HUES48 (cell line): Measurements from ENCODE around the gene TMED6.

ENCODE experiments used
- H3K27ac ChIP-seq: one replicate; pipeline ENCODE4 v1.7.0; 2013; ENCODE audit warnings: low read depth, low read length, inconsistent platforms
- H3K27me3 ChIP-seq: 2 replicates; pipeline ENCODE4 v1.6.1; 2013; ENCODE audit warnings: mild to moderate bottlenecking, low read length; ENCODE audit not compliant: control insufficient read depth, insufficient read depth
- H3K36me3 ChIP-seq: 2 replicates; pipeline ENCODE4 v1.6.1; 2013; ENCODE audit warnings: low read length; ENCODE audit not compliant: control insufficient read depth, insufficient read depth
- H3K4me1 ChIP-seq: 2 replicates; pipeline ENCODE4 v1.6.1; 2013; ENCODE audit warnings: mild to moderate bottlenecking, low read length; ENCODE audit not compliant: control insufficient read depth, insufficient read depth
- H3K4me3 ChIP-seq: 2 replicates; pipeline ENCODE4 v1.5.1; 2013; ENCODE audit warnings: mild to moderate bottlenecking, low read depth, low read length
- H3K9ac ChIP-seq: 2 replicates; pipeline ENCODE4 v1.6.1; 2013; ENCODE audit warnings: mild to moderate bottlenecking, low read depth, low read length, moderate library complexity
- H3K9me3 ChIP-seq: 2 replicates; pipeline ENCODE4 v1.6.1; 2013; ENCODE audit warnings: low read length; ENCODE audit not compliant: control insufficient read depth, insufficient read depth

Gene TMED6

GRCh38 chr16:69314534-69314933 is 37.1 kb downstream of the TMED6 start:
- Histone ChIP-seq H3K4me1 (peaks cover 3% of the 10 kb centered on the region; the same call in 1 of the 2 replicates), H3K9me3 (no peaks in the 10 kb centered on the region), H3K9ac (no peak overlapping the region), H3K27me3 (no peaks in the 10 kb centered on the region), H3K4me3 (no peak overlapping the region), H3K27ac (no peak overlapping the region), H3K36me3 (peaks cover 55% of the 10 kb centered on the region)

DNA sequence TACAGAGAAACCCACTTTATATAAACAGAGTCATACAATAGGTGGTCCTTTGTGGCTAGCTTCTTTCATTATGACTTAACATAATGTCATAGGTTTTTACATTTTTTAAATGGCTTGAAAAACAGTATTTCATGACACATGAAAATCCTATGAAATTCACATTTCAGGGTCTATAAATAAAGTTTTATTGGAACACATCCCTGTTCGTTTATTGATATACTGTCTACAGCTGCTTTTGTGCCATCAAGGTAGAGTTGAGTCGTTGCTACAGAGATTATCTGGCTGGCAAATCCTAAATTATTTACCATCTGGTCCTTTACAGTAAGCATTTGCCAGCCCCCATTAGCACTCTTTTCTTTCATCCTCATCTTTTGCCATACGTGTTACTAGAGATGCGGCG is 38.1 kb downstream of the TMED6 start:
- Histone ChIP-seq H3K36me3 (peaks cover 44% of the 10 kb centered on the region), H3K4me3 (no peak overlapping the region), H3K4me1 (peaks cover 3% of the 10 kb centered on the region; the same call in 1 of the 2 replicates), H3K27me3 (no peaks in the 10 kb centered on the region), H3K27ac (no peak overlapping the region), H3K9me3 (no peaks in the 10 kb centered on the region), H3K9ac (no peak overlapping the region)

DNA sequence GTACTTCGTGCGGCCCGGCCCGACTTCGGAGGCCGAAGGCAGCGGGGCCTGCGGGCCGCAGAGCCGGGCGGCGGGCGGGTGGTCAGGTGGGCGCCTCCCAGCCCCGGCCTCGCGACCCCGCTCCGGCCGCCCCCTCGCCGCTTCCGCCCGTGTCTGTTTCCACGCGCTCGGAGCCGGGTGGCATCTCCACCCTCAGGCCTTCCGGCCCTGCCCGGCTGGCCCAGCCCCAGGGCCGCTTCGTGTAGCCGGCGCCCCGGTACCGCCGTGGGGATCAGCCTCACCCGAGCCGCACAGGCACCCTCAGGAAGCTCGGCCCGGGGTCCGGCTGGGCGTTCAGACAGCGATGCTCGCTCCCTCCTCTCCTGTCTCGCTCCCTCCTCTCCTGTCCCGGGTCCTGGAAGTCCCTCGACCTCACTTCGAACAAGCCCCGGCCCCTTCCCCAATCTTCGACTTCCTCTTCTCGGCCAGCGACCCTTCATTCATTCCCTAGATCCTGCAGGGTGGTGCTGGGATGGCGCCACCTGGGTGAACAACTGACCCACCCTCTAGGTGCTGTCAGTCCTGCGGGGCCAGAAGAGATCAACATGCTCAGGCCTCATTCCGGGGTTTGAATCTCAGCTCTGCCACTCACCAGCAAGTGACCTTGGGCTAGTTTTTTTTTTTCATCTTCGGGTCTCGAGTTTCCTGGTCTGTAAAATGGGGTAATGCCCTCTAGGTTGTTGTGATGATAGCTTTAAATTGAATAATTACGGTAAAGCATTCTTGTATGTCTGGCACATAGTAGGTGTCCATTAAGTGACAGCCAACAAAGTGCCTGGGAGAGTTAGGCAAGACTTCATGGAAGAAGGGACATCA is 39.8 kb downstream of the TMED6 start:
- H3K27ac ChIP-seq: peak overlapping the region; percentile 65
- peak overlapping the region; percentile 61 for H3K4me3 ChIP-seq
- H3K9ac ChIP-seq: peak overlapping the region; percentile 72
- H3K9me3 ChIP-seq: no peaks in the 10 kb centered on the region
- H3K4me1 ChIP-seq: peaks cover 3% of the 10 kb centered on the region; the same call in 1 of the 2 replicates
- no peaks in the 10 kb centered on the region for H3K27me3 ChIP-seq
- peaks cover 32% of the 10 kb centered on the region for H3K36me3 ChIP-seq

DNA sequence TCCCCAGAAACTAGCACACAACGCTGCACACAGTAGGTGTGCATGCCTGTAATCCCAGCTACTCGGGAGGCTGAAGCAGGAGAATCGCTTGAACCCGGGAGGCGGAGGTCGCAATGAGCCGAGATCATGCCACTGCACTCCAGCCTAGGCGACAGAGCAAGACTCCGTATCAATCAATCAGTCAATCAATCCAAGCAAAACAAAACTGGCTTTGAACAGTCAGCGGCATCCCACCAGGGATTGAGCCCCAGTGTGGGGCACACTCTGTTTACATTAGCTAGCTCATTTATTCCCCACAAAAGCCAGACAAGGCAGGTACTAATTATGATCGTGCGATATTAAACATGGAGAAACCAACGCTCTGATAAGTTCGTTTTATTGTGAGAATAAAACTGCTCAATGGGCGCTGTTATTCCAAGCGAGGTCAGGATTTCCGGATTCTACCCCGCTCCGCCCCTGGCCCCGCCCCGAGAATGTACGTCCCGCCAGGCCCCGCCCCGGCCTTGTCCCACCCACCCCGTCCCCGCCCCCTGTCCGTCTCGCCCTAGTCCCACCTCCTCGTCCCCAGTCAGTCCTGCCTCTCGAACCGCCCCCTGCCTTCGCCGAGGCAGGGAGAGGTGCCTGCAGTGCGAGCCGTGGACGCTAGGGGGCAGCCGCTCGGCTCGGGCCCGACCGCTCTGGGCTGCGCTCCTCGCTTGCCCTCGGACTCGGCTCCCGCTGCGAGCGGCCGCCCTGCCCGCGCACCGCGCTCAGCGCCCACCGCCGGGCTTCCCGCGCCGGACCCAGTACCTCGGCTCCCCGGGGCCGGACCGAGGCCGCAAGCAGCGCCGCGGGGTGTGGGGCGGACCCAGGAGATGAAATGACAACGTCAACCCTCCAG is 40.7 kb downstream of the TMED6 start, which contains the start of gene VPS4A:
Gene VPS4A (plus strand): TSS at position 698 of the 880 bp plus-strand sequence. CDS start 162 bp downstream, at position 860.
- Histone ChIP-seq H3K27ac (peak within 1 kb of the TSS; percentile 65), H3K27me3 (no peaks in the 10 kb centered on the region), H3K4me3 (peak within 1 kb of the TSS; percentile 76), H3K36me3 (peaks cover 23% of the 10 kb centered on the region; the same call in 1 of the 2 replicates), H3K9ac (peak within 1 kb of the TSS; percentile 72), H3K4me1 (peaks cover 3% of the 10 kb centered on the region; the same call in 1 of the 2 replicates), H3K9me3 (no peaks in the 10 kb centered on the region)

DNA sequence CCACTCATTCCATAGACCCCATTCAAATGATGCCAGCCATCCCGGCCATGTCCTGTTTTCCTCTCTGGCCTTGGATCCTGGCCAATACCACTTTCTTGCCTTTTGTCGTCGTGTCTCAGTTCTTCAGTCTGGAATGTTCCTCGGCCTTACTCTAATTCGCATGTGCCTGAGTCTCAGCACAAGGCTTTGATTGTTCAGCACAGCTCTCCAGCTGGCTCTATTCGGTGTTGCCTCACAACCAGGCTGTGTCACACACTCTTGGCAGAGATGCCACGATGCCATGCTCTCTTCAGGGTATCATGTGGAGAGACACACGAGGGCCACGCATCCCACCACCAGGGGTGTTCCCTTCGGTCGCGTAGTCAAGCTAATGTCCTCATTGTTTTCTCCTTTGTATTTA is 42.3 kb downstream of the TMED6 start:
- no peak overlapping the region for H3K4me3 ChIP-seq
- H3K27me3 ChIP-seq: no peaks in the 10 kb centered on the region
- peaks cover 3% of the 10 kb centered on the region; the same call in 1 of the 2 replicates for H3K4me1 ChIP-seq
- H3K9ac ChIP-seq: no peak overlapping the region
- H3K36me3 ChIP-seq: 0 out of 2 replicates have a peak, but pooled peaks cover 11% of the 10 kb centered on the region
- no peaks in the 10 kb centered on the region for H3K9me3 ChIP-seq
- no peak overlapping the region for H3K27ac ChIP-seq

DNA sequence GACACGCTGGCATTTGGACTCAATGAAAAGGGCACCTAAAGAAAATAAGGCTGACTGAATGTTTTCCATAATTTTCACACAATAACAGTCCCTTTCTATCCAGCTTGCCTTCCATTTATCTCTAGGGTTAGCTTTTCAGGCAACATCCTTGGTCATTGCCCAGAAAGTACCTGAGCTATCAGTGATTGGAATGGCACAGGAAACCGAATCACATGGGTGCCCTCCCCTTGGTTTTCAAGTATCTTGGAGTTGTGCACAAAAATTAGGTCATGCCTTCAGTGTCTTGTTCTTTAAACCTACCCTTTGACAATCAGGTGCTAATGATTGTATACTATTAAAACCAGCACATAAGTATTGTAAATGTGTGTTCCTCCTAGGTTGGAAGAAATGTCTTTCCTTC is 43.7 kb downstream of the TMED6 start:
- H3K27ac ChIP-seq: no peak overlapping the region
- H3K9ac ChIP-seq: no peak overlapping the region
- 0 out of 2 replicates have a peak, but pooled peaks cover 3% of the 10 kb centered on the region for H3K36me3 ChIP-seq
- H3K9me3 ChIP-seq: no peaks in the 10 kb centered on the region
- peaks cover 3% of the 10 kb centered on the region; the same call in 1 of the 2 replicates for H3K4me1 ChIP-seq
- no peaks in the 10 kb centered on the region for H3K27me3 ChIP-seq
- no peak overlapping the region for H3K4me3 ChIP-seq

- no peaks in the 10 kb centered on the region for H3K9me3 ChIP-seq
- H3K4me3 ChIP-seq: no peak overlapping the region
- H3K27ac ChIP-seq: no peak overlapping the region
- H3K4me1 ChIP-seq: peaks cover under 1% of the 10 kb centered on the region; the same call in 1 of the 2 replicates
- 0 out of 2 replicates have a peak, but pooled peaks cover 3% of the 10 kb centered on the region for H3K36me3 ChIP-seq
- no peak overlapping the region for H3K9ac ChIP-seq
- H3K27me3 ChIP-seq: no peaks in the 10 kb centered on the region
Measured at GRCh38 chr16:69307091-69307490, 44.5 kb downstream of the TMED6 start.

DNA sequence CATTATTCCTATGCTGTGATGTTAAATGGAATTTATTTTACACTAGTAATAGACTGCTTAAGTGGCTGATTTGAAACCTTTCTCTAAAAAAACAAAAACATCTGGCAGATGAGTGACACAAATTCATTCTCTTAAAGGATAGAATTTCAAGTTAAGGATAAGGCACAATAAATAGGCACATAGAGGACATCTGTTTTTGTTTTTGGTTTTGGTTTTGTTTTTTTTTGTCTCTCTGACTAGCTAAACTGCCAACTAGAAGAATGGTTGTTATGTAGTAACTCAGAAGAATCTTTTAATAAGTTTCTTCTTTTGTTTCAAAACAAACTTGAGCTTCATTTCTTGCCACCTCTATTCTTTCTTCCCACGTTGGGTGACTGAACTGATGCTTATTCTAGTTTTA is 45.6 kb downstream of the TMED6 start:
- Histone ChIP-seq H3K4me3 (no peak overlapping the region), H3K36me3 (peaks cover 7% of the 10 kb centered on the region), H3K27ac (no peak overlapping the region), H3K9ac (no peak overlapping the region), H3K4me1 (no peaks in the 10 kb centered on the region; the same call in 1 of the 2 replicates), H3K9me3 (no peaks in the 10 kb centered on the region), H3K27me3 (no peaks in the 10 kb centered on the region)

- Histone ChIP-seq H3K27ac (no peak overlapping the region), H3K9me3 (no peaks in the 10 kb centered on the region), H3K4me3 (no peak overlapping the region), H3K36me3 (peaks cover 23% of the 10 kb centered on the region), H3K9ac (no peak overlapping the region), H3K27me3 (no peaks in the 10 kb centered on the region), H3K4me1 (no peaks in the 10 kb centered on the region)
Measured at GRCh38 chr16:69302301-69302700, 49.3 kb downstream of the TMED6 start.

- peaks cover 23% of the 10 kb centered on the region for H3K36me3 ChIP-seq
- no peak overlapping the region for H3K27ac ChIP-seq
- no peaks in the 10 kb centered on the region for H3K4me1 ChIP-seq
- H3K9ac ChIP-seq: no peak overlapping the region
- no peaks in the 10 kb centered on the region for H3K27me3 ChIP-seq
- no peaks in the 10 kb centered on the region for H3K9me3 ChIP-seq
- no peak overlapping the region for H3K4me3 ChIP-seq
Measured at GRCh38 chr16:69301861-69302260, 49.7 kb downstream of the TMED6 start.
